GM19372 (cell line): ENCODE data around the gene TMEM208.

Experiments
- ATAC-seq: cut with Tn5 transposase; IDR thresholded peaks from one replicate; pipeline ENCODE4 v1.9.1; 2021; ENCODE audit warnings: mild to moderate bottlenecking, low read depth, moderate library complexity; ENCODE audit not compliant: unreplicated experiment

TMEM208 gene

GRCh38 chr16:67191411-67191994 lies 35.4 kb upstream of the TMEM208 start:
- no peak for ATAC-seq

DNA sequence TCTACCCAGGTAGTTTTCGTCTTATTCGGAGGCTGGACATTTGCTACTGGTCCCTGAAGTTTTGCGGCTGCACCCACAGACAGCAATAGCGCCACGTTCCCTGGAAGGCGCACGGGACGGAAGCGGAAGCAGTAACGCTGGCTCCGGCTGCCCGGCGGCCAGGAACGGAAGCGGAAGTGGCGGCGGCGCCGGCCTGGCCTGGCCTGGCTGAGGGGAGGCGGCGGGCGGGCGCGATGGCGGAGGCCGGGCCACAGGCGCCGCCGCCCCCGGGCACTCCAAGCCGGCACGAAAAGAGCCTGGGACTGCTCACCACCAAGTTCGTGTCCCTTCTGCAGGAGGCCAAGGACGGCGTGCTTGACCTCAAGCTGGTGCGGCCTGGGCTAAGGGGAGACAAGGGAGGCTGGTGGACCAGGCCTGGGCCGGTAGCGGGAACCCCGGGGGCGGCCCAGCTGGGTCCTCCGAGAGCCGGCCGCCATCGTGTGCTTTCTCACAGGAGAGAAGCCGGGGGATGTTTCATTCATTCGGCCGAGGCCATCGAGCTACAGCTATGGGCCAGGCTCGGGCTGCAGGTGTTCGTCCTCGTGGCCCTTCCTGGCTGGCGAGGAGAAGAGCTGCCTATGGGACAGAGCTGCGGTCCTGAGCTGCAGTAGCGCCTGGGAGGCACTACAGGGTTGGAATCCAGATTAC lies 34.8 kb upstream of the TMEM208 start, which contains the start of gene E2F4:
E2F4 (plus strand) TSS at position 161 of the 687 bp plus-strand sequence; CDS start at position 234, 73 bp downstream.
- peak; percentile 96 for ATAC-seq

- ATAC-seq = no peak
Measured at GRCh38 chr16:67192781-67193361, 34.1 kb upstream of the TMEM208 start.

DNA sequence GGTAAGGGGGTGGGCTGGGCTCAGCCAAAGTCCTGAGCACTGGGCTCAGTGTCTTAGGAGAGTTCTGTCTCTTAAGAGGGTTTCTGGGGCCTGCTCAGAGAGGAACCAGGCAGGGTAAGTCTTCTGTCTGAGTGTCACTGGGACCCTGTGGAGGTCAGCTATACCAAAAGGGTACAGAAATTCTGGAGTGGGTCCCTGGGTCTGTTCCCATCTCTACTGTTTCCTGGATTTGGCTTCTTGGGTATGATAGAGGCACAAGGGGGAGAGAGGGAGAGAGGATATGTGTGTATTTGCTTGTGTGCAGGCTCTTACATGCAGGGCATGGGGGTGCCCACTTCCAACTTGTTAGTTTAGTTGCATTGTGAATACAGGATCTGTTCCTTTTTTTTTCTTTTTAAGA lies 33.4 kb upstream of the TMEM208 start:
- ATAC-seq = no peak

DNA sequence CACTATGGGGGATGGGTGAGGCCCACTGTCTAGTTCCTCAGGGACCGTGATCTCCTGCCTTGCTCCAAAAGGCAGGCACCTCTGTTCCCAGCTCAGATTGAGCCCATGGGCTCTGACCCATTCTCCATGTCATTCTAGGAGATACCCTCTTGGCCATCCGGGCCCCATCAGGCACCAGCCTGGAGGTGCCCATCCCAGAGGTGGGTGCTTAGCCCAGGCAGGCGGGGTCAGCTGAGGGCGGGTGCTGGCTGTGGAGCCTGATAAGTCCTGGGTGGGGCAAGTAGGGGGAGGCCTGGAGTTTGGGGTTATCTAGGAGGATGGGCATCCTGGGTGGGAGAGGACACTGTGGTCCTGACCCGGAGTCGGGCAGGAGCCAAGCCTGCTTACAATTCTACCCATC lies 32.7 kb upstream of the TMEM208 start:
- ATAC-seq = no peak

- no peak for ATAC-seq
Measured at GRCh38 chr16:67195676-67196075, 31.3 kb upstream of the TMEM208 start.

DNA sequence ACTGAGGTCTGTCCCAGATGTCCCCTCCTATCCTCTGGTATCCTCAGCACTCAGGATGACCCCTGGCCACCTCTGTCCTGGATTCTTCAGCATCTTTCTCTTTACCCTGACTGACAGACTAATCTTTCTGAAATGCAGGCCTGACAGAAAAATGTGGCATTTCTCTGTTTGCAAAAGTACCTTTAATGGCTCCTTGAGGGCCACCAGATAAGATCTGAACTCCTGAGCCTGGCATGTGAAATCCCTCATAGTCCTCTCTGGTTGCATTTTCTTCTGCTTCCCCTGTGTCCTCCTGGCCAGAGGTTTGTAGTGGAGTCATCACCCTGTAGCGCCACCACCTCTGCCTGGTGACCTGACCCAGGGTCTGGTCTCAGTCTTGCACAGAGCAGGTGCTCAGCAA lies 30.0 kb upstream of the TMEM208 start:
- no peak for ATAC-seq

- ATAC-seq = no peak
Measured at GRCh38 chr16:67197704-67198103, 29.2 kb upstream of the TMEM208 start.

DNA sequence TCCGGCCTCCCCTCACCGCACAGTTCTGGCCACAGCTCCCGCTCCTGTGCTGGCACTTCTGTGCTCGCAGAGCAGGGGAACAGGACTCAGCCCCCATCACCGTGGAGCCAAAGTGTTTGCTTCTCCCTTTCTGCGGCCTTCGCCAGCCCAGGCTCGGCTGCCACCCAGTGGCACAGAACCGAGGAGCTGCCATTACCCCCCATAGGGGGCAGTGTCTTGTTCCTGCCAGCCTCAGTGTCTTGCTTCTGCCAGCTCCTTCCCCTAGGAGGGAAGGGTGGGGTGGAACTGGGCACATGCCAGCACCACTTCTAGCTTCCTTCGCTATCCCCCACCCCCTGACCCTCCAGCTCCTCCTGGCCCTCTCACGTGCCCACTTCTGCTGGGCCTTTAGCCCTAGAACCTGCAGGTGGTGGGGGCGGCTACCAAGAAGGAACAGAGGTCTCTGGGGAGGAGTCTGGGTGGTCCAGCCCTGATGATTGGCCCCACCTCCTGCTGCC lies 28.6 kb upstream of the TMEM208 start:
- ATAC-seq = no peak

DNA sequence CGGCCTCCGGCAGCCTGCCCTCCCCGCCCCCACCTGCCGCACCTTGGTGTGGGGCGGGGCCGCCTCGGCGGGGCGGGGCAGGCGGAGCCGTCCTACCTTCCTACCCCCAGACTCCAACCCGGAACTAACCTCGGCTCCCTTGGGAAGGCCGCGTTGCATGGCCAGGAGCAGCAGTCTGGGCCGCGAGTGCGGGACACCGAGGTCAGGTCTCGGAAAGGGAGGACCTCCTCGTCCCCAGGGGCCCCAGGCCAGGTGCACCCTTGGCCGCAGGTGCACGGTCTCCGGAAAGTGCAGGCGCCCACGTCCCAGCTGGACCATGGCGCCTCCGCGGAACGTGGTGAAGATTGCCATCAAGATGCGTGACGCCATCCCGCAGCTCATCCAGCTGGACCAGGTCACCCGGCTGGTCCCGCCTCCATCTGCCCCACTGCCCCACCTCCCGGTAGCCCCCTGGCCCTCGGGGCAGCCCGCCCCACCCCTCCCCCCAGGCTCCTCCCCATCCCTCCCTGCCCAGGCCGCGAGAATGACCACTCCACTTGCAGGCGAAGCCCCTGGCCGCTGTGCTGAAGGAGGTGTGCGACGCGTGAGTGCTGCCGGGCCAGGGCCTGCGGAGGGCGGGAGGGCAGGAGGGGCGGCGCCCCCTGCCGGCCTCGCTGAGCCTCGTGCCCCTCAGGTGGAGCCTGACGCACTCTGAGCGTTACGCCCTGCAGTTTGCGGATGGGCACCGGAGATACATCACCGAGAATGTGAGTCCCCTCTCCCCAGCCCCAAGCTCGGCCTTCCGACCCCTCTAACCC lies 27.7 kb upstream of the TMEM208 start, which contains the start of gene ELMO3:
ELMO3 (plus strand) TSS at position 121 of the 797 bp plus-strand sequence; CDS start at position 317, 196 bp downstream.
- ATAC-seq = no peak

DNA sequence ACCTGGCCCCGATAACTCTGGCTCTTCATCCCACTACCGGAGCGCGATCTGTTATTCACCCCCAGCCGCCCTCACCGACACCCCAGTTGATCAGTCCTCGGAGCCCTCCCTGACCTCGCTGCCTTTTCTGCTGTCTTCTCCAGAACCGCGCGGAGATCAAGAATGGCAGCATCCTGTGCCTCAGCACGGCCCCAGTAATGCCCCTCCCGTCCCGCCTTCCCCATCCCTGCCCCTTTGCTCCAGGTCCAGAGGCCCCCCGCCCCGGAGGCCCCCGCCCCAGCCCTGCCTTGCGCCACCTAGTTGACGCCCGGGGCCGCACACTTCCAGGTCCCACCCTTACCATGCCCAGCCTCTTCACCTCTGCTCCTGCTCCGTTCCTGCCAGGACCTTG lies 27.1 kb upstream of the TMEM208 start:
- no peak for ATAC-seq

DNA sequence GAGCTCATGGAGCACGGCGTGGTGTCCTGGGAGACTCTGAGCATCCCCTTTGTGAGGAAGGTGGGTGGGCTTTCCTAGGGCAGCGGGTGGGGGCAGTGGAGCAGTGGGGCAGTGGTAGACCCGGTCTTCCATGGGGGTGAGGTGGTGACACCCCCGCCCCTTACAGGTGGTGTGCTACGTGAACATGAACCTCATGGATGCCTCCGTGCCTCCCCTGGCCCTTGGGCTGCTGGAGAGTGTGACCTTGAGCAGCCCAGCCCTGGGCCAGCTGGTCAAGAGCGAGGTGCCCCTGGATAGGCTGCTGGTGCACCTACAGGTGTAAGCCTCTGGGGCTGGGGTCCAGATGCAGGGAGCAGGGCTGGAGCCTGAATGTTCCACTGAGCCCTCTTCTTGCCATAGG lies 26.4 kb upstream of the TMEM208 start:
- ATAC-seq = no peak

- ATAC-seq = no peak
Measured at GRCh38 chr16:67201411-67202345, 25.3 kb upstream of the TMEM208 start.

DNA sequence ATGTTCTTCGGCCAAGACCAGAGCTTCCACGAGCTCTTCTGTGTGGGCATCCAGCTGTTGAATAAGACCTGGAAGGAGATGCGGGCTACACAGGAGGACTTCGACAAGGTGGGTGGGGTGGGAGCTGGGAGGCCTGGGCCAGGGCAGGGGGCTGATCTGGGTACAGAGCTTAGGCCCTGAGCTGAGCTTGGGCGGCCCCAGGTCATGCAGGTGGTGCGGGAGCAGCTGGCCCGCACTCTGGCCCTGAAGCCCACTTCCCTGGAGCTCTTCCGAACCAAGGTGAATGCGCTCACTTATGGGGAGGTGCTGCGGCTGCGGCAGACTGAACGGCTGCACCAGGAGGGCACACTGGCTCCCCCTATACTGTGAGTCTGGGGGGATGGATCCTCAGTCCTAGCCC lies 24.5 kb upstream of the TMEM208 start:
- no peak for ATAC-seq

DNA sequence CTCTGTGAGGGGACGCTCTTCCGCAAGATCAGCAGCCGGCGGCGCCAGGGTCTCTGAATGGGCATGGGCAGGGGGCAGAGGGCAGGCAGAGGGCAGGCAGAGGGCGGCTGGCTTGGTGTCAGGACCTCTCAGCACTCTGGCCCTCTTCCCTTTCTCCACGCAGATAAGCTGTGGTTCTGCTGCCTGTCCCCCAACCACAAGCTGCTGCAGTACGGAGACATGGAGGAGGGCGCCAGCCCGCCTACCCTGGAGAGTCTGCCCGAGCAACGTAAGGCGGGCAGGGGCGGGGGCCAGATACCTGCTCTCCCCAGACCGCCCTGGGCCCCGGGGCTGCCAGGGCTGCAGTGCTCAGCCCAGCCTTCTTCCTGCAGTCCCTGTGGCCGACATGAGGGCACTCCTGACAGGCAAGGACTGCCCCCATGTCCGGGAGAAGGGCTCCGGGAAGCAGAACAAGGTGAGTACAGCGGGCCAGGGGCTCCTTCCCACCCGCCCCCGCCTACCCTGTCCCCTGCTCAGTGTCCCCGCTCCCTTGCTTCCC lies 23.9 kb upstream of the TMEM208 start:
- ATAC-seq = no peak

- no peak for ATAC-seq
Measured at GRCh38 chr16:67204076-67204475, 22.9 kb upstream of the TMEM208 start.

DNA sequence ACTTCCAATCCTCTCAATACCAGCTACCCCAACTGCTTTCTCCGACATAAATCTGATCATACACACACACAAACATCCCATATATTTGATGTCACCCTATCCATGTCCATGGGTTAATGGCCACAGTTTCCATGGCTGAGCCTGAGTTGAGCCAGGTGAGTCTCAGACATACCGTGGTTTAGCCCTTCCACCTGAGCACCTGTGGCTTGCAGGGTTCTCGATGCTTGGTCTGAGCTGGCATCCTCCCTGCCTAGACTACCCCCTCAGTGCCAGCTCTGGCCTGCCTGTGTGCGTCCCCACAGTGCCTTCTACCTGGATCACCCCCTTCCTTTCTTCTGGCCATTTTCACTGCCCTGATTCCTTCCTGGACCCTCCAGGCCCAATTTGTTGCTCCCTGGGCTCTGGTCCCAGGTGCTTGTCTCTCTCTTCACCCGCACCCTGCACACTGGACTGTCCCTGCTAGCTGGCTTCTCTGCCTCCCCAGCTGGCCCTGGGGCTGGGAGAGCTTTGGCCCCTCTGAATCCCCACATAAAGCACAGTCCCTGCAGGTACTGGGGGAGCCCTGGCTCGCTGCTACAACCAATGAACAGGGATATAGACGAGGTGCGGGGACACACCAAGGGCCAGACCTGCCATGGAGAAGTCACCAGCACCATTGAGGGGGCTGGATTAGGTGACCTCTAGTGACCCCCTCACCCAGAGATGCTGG lies 20.6 kb upstream of the TMEM208 start:
- ATAC-seq = no peak

DNA sequence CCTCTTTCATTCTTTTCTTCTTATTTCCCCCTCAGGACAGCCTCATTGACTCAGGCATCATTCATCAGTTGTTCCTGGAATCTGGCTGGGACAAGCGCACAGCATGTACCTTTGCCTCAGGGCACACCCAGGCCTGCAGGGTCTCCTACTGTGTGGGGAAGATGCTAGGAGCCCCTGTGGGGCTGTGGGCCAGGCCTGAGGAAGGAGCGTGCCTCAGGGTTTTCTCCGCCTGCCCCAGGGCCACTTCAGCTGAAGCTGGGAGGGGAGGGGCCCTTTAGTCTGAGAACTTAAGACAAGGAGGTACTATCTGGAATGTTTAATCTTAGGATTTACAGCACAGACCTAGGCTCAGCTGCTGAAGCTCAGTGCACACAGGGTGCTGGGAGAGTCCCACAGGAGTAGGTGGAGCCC lies 20.1 kb upstream of the TMEM208 start:
- ATAC-seq = no peak
